A673 (cell line): Measurements from ENCODE around the gene NDOR1. TPM values are rescaled to one million over a fixed set of nuclear protein-coding genes. Genes with fewer than 3 reads are reported as not detected.

Experiments used
- BruUV-seq: library from RNA; stranded (reverse); fragments of 400-500 nt; replicated peaks from 2 replicates; lab custom pipeline; 2021; lab: Mats Ljungman, UMichigan
- CTCF ChIA-PET: fragments of 300-600 bp; sonication (Branson Sonifier 250); formaldehyde crosslinking; loops from one replicate; lab custom pipeline; 2022; ENCODE audit warnings: antibody characterized with exemption; lab: Charles Lee
- POLR2A ChIA-PET: fragments of 300-600 bp; sonication (Branson Sonifier 250); formaldehyde crosslinking; loops from one replicate; lab custom pipeline; 2022; ENCODE audit warnings: antibody characterized with exemption; ENCODE audit not compliant: low non-redundant PET; lab: Charles Lee
- DNase-seq: peaks from one replicate; pipeline ENCODE4 v3.0.0-alpha.2; 2015; ENCODE audit warnings: low spot score
- H3K27ac ChIP-seq: fragments of 200-600 bp; sonication (generic); 2 replicates; pipeline ENCODE4 v1.5.1; 2016; ENCODE audit warnings: mixed run types, low read depth, mild to moderate bottlenecking, mixed read lengths, antibody characterized with exemption, low read length; ENCODE audit not compliant: poor library complexity, severe bottlenecking
- H3K27me3 ChIP-seq: fragments of 200-600 bp; sonication (generic); replicated peaks from 2 replicates; pipeline ENCODE4 v1.6.1; 2017; ENCODE audit warnings: mixed run types, low read depth, mild to moderate bottlenecking, mixed read lengths, antibody characterized with exemption, low read length; ENCODE audit not compliant: insufficient read depth, poor library complexity
- H3K36me3 ChIP-seq: fragments of 200-600 bp; sonication (generic); 2 replicates; pipeline ENCODE4 v1.6.1; 2016; ENCODE audit warnings: mixed run types, mild to moderate bottlenecking, mixed read lengths, antibody characterized with exemption, low read length; ENCODE audit not compliant: insufficient read depth, poor library complexity, severe bottlenecking
- H3K4me1 ChIP-seq: fragments of 200-600 bp; sonication (generic); 2 replicates; pipeline ENCODE4 v1.6.1; 2017; ENCODE audit warnings: mixed run types, mild to moderate bottlenecking, mixed read lengths, antibody characterized with exemption, low read length; ENCODE audit not compliant: insufficient read depth, poor library complexity, severe bottlenecking
- H3K4me3 ChIP-seq: fragments of 200-600 bp; sonication (generic); 2 replicates; pipeline ENCODE4 v1.5.1; 2016; ENCODE audit warnings: low read depth, mixed run types, mild to moderate bottlenecking, mixed read lengths, low read length; ENCODE audit not compliant: poor library complexity, severe bottlenecking
- H3K9me3 ChIP-seq: fragments of 200-600 bp; sonication (generic); 2 replicates; pipeline ENCODE4 v1.6.1; 2016; ENCODE audit warnings: mixed run types, low read depth, mild to moderate bottlenecking, mixed read lengths, antibody characterized with exemption, low read length; ENCODE audit not compliant: poor library complexity, severe bottlenecking
- CTCF ChIP-seq: fragments of 300-800, 200-600 bp; sonication (generic); conservative IDR thresholded peaks from 2 replicates; pipeline ENCODE4 v1.5.1; 2017; ENCODE audit warnings: low read depth, mild to moderate bottlenecking, antibody characterized with exemption, low read length, moderate library complexity, mixed read lengths
- EZH2 ChIP-seq: fragments of 200-600 bp; sonication (generic); IDR thresholded peaks from 2 replicates; pipeline ENCODE4 v1.6.1; 2017; ENCODE audit warnings: borderline replicate concordance, low read depth, mild to moderate bottlenecking, mixed read lengths, antibody characterized with exemption, low read length; ENCODE audit not compliant: poor library complexity, severe bottlenecking
- intact Hi-C: fragments of 100-400 bp; cut with micrococcal nuclease; formaldehyde crosslinking; loops from one replicate; pipeline ENCODE4 v1.10.0; 2022; ENCODE audit not compliant: unreplicated experiment
- total RNA-seq: library from RNA; stranded (reverse); gene quantifications from 2 replicates; pipeline ENCODE4 v1.2.3, GENCODE V29; 2021

The NDOR1 gene
- total RNA-seq, 1 experiment from 2014 or later = 40.2 TPM

DNA sequence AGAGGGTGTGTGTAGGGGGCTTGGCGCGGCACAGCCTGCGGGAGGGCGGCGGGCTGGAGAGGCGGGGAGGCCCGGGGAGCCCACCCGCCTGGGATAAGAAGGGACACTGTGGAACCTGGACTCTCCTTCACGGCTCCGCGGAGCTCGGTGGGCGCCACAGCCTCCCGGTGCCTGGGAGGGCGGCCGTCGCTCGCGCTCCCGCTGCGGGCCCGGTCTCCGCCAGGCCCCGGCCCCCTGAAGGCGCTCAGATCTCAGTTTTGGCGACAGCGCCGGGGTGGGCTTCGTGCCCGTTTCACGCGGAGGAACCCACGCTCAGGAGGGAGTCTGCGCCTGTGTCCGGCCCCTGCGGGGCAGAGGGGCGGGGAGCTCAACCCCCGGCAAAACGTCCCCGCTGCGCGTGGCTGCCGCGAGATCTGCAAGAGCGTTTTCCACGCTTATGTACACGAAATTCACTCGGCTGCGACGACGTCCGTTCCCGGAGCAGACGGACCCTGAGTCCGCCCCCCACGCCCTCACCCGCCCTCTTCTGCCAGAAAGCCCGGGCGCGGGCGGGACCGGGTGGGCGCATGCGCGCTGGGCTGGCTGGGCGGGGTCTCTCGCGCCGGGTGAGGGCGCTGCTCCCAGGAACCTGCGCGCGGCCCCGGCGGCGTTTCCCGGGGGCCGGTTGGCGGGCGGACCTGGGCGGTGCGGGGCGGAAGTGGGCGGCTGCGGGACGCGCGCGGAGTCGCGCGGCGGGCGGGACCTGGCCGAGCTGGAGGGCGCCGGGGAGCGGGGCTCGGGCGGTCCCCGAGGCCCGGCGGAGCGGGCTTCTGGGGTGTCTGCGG, 49.3 kb downstream of the NDOR1 start, which contains the start of gene NELFB:
TSS of gene NELFB (plus strand) at position 704 of the 824 bp plus-strand sequence.
- POLR2A ChIA-PET = interaction anchor here (1.1 kb wide), 1 partner anchor 14 kb away, joined by 3 read pairs; the partner anchor contains the start of gene TUBB4B
- BruUV-seq = no TSS peak

GRCh38 chr9:137255448-137256114, 50.1 kb downstream of the NDOR1 start:
- ChIA-PET CTCF (no interaction called here), POLR2A (interaction anchor here (1.1 kb wide), 1 partner anchor 15 kb away, joined by 3 read pairs; the partner anchor contains the start of gene TUBB4B)
- Histone ChIP-seq H3K9me3 (no peaks in the 10 kb centered on the region), H3K27me3 (no peaks in the 10 kb centered on the region), H3K36me3 (peaks cover 16% of the 10 kb centered on the region), H3K27ac (peak overlapping the region; percentile 79), H3K4me1 (peaks cover 15% of the 10 kb centered on the region), H3K4me3 (peak overlapping the region; percentile 88)
- DNase-seq = no peak
- no peak for TF ChIP-seq EZH2
- TF ChIP-seq CTCF = no peak
- BruUV-seq = no TSS peak
- intact Hi-C loops = no loop called here

More for the DNA sequence above, 49.3 kb downstream of the NDOR1 start, which contains the start of gene NELFB:
- TF ChIP-seq EZH2 = no peak
- TF ChIP-seq CTCF = no peak
- Histone ChIP-seq H3K27me3 (no peaks in the 10 kb centered on the region), H3K4me3 (peak within 1 kb of the TSS; percentile 88), H3K9me3 (no peaks in the 10 kb centered on the region), H3K27ac (peak within 1 kb of the TSS; percentile 88), H3K4me1 (peaks cover 15% of the 10 kb centered on the region), H3K36me3 (peaks cover 16% of the 10 kb centered on the region)
- intact Hi-C loops = no loop called here
- CTCF ChIA-PET = interaction anchor here (0.6 to 2.3 kb wide), 2 partner anchors 18 to 168 kb away, joined by 3 to 11 read pairs; partner anchors contain the start of genes EXD3 and NOXA1
- DNase-seq = peak; percentile 93

DNA sequence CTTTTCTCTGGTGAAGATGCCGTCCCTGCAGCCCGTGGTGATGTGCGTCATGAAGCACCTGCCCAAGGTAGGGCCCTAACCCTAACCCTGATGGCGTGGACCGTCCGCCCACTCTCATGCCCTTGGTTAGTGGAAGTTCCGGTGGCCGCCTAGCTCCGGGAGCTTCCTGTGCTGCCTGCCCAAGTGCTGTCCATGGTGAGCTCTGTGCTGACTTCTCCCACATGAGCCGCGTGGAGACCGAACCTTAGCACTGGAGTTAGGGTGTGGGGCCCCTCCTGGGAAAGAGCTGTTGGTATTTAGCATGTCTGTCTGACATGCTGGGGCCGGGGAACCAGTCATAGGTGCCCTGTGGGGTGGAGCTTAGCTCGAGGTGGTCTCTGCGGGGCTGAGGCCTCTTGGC, 50.9 kb downstream of the NDOR1 start:
- TF ChIP-seq CTCF (no peak), EZH2 (no peak)
- peaks cover 15% of the 10 kb centered on the region for H3K4me1 ChIP-seq
- peak overlapping the region; percentile 88 for H3K4me3 ChIP-seq
- H3K27ac ChIP-seq = peak overlapping the region; percentile 79
- ChIA-PET CTCF (no interaction called here), POLR2A (no interaction called here)
- H3K27me3 ChIP-seq = no peaks in the 10 kb centered on the region
- intact Hi-C loops = no loop called here
- BruUV-seq = no TSS peak
- peaks cover 16% of the 10 kb centered on the region for H3K36me3 ChIP-seq
- no peak for DNase-seq
- H3K9me3 ChIP-seq = no peaks in the 10 kb centered on the region
